Calu3 (cell line): ENCODE measurements around the gene GBF1. TPM values are rescaled to one million over a fixed set of nuclear protein-coding genes. Genes with fewer than 3 reads are reported as not detected.

ENCODE experiments used
- BruUV-seq: library from RNA; stranded (reverse); fragments of 400-500 nt; replicated peaks from 2 replicates; lab custom pipeline; 2021; lab: Mats Ljungman, UMichigan
- CTCF ChIA-PET: fragments of 300-600 bp; sonication (Branson Sonifier 250); formaldehyde crosslinking; loops from one replicate; lab custom pipeline; 2022; ENCODE audit warnings: antibody characterized with exemption; lab: Charles Lee
- DNase-seq: peaks from one replicate; pipeline ENCODE4 v3.0.0; 2022
- H3K27ac Mint-ChIP-seq: one replicate; pipeline ENCODE4 v1.8.0; 2022; ENCODE audit warnings: mixed read lengths; ENCODE audit not compliant: unreplicated experiment
- H3K27me3 Mint-ChIP-seq: one replicate; pipeline ENCODE4 v1.8.0; 2022; ENCODE audit warnings: mixed read lengths; ENCODE audit not compliant: unreplicated experiment
- H3K36me3 Mint-ChIP-seq: one replicate; pipeline ENCODE4 v1.8.0; 2022; ENCODE audit warnings: mild to moderate bottlenecking, moderate library complexity, mixed read lengths; ENCODE audit not compliant: insufficient read depth, unreplicated experiment
- H3K4me1 Mint-ChIP-seq: one replicate; pipeline ENCODE4 v1.8.0; 2022; ENCODE audit warnings: mild to moderate bottlenecking, low read depth, mixed read lengths; ENCODE audit not compliant: unreplicated experiment
- H3K4me3 Mint-ChIP-seq: one replicate; pipeline ENCODE4 v1.8.0; 2022; ENCODE audit warnings: mild to moderate bottlenecking, low read depth, moderate library complexity, mixed read lengths; ENCODE audit not compliant: unreplicated experiment
- H3K9me3 Mint-ChIP-seq: one replicate; pipeline ENCODE4 v1.8.0; 2022; ENCODE audit warnings: low read depth, mixed read lengths; ENCODE audit not compliant: unreplicated experiment
- CTCF ChIP-seq: fragments of 200-600 bp; IDR thresholded peaks from one replicate; pipeline ENCODE4 v1.8.0; 2022; ENCODE audit warnings: antibody characterized with exemption; ENCODE audit not compliant: unreplicated experiment
- intact Hi-C: fragments of 100-400 bp; cut with micrococcal nuclease; formaldehyde crosslinking; loops from one replicate; pipeline ENCODE4 v1.10.0; 2022; ENCODE audit not compliant: unreplicated experiment
- total RNA-seq: library from RNA; stranded (reverse); gene quantifications from 2 replicates; pipeline ENCODE4 v1.2.3, GENCODE V29; 2022

The GBF1 gene
- total RNA-seq, 1 experiment from 2014 or later: 36.1 TPM

GRCh38 chr10:102404361-102405107 lies 159.2 kb downstream of the GBF1 start:
- CTCF ChIA-PET: interaction anchor here (1.0 to 1.3 kb wide), 4 partner anchors 9 to 174 kb away, joined by 3 to 8 read pairs (median 6); partner anchors contain the start of gene NFKB2
- H3K27me3 Mint-ChIP-seq: peaks cover 25% of the 10 kb centered on the region
- intact Hi-C loops: no loop called here
- no peak for TF ChIP-seq CTCF
- peaks cover 19% of the 10 kb centered on the region for H3K36me3 Mint-ChIP-seq
- no peak overlapping the region for H3K4me3 Mint-ChIP-seq
- H3K9me3 Mint-ChIP-seq: no peaks in the 10 kb centered on the region
- no peak overlapping the region for H3K27ac Mint-ChIP-seq
- no peak for DNase-seq
- peaks cover 12% of the 10 kb centered on the region for H3K4me1 Mint-ChIP-seq
- BruUV-seq: no TSS peak

GRCh38 chr10:102405108-102405571 lies 159.8 kb downstream of the GBF1 start:
- no peak overlapping the region for H3K27ac Mint-ChIP-seq
- CTCF ChIA-PET: no interaction called here
- intact Hi-C loops: no loop called here
- DNase-seq: no peak
- H3K9me3 Mint-ChIP-seq: no peaks in the 10 kb centered on the region
- no peak overlapping the region for H3K4me3 Mint-ChIP-seq
- H3K27me3 Mint-ChIP-seq: peaks cover 31% of the 10 kb centered on the region
- peaks cover 12% of the 10 kb centered on the region for H3K4me1 Mint-ChIP-seq
- BruUV-seq: no TSS peak
- TF ChIP-seq CTCF: no peak
- H3K36me3 Mint-ChIP-seq: peaks cover 13% of the 10 kb centered on the region

- peaks cover 36% of the 10 kb centered on the region for H3K27me3 Mint-ChIP-seq
- peaks cover 10% of the 10 kb centered on the region for H3K36me3 Mint-ChIP-seq
- no peak overlapping the region for H3K4me3 Mint-ChIP-seq
- CTCF ChIA-PET: no interaction called here
- no peak for TF ChIP-seq CTCF
- no peak for DNase-seq
- H3K4me1 Mint-ChIP-seq: peaks cover 12% of the 10 kb centered on the region
- no peak overlapping the region for H3K27ac Mint-ChIP-seq
- no TSS peak for BruUV-seq
- H3K9me3 Mint-ChIP-seq: no peaks in the 10 kb centered on the region
- intact Hi-C loops: no loop called here
These were observed 160.3 kb downstream of the GBF1 start for GRCh38 chr10:102405632-102406031.

- peaks cover 10% of the 10 kb centered on the region for H3K36me3 Mint-ChIP-seq
- TF ChIP-seq CTCF: no peak
- CTCF ChIA-PET: no interaction called here
- no peak for DNase-seq
- no TSS peak for BruUV-seq
- H3K27me3 Mint-ChIP-seq: peaks cover 48% of the 10 kb centered on the region
- intact Hi-C loops: no loop called here
- H3K4me1 Mint-ChIP-seq: peaks cover 8% of the 10 kb centered on the region
- H3K4me3 Mint-ChIP-seq: no peak overlapping the region
- no peak overlapping the region for H3K27ac Mint-ChIP-seq
- no peaks in the 10 kb centered on the region for H3K9me3 Mint-ChIP-seq
These were observed 161.5 kb downstream of the GBF1 start for GRCh38 chr10:102406815-102407214.
